Epithelial cell of proximal tubule (primary cell): ENCODE measurements around the gene OXNAD1. TPM values are rescaled to one million over a fixed set of nuclear protein-coding genes. Genes with fewer than 3 reads are reported as not detected.

Experiments
- DNase-seq: peaks from one replicate; pipeline ENCODE4 v3.0.0-alpha.2; 2011; ENCODE audit warnings: low read depth
- H3K4me3 ChIP-seq: 2 replicates; pipeline ENCODE4 v1.5.1; 2011; ENCODE audit warnings: low read depth, mild to moderate bottlenecking, low read length
- CTCF ChIP-seq: conservative IDR thresholded peaks from 2 replicates; pipeline ENCODE4 v1.5.1; 2012; ENCODE audit warnings: low read depth, mild to moderate bottlenecking, low read length
- total RNA-seq: library from RNA; depleted of rRNA; stranded (reverse); fragments of >200 nt; gene quantifications from 2 replicates; pipeline ENCODE4 v1.2.3, GENCODE V29; 2015

The OXNAD1 gene
- total RNA-seq, 1 donor from 2014 or later = 14.2 TPM

- no peak overlapping the region for H3K4me3 ChIP-seq
- no peak for TF ChIP-seq CTCF
- DNase-seq = no peak
These were observed 7.7 kb upstream of the OXNAD1 start for GRCh38 chr3:16257309-16257708.

DNA sequence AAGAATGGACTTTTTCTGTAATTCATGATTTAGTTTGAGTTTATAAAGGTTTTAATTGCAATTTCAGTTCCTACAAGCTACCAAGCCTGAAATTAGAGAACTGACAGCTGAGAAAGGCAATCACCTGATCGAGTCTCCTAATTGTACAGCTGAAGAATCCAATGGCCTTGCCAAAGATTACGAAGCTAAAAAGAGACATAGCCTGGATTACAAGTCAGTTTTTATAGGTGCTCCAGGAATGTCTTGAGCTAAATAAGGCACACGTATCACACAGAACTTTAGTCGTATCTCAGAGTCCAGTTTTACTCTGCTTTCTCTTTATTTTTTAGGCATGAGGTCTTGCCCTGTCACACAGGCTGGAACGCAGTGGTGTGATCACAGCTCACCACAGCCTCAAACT lies 6.8 kb upstream of the OXNAD1 start:
- DNase-seq = no peak
- TF ChIP-seq CTCF = no peak

GRCh38 chr3:16258866-16259265 lies 6.1 kb upstream of the OXNAD1 start:
- TF ChIP-seq CTCF = no peak
- no peak overlapping the region for H3K4me3 ChIP-seq
- DNase-seq = no peak

More for the DNA sequence above, 6.8 kb upstream of the OXNAD1 start:
- H3K4me3 ChIP-seq = no peak overlapping the region

DNA sequence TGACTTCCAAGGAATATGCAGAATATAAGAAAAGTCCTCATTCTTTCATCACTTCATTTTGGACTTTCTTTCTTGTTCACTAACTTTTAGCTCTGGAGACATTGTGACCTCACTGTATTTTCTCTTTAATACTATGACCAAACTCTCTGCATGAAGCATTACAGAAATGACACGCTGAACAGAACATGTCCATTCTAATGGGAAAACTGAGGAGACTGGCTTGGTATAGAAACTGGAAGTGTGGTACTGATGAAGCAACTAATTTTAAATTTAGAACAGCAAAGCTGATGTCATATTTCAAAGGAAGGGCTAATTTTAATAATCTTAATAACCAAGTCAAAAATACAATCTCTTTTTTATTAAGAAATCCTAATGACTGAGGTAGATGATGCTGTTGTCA lies 5.0 kb upstream of the OXNAD1 start:
- DNase-seq = no peak
- H3K4me3 ChIP-seq = no peak overlapping the region
- no peak for TF ChIP-seq CTCF

GRCh38 chr3:16262174-16262573 lies 2.8 kb upstream of the OXNAD1 start:
- no peak for TF ChIP-seq CTCF
- H3K4me3 ChIP-seq = no peak overlapping the region
- no peak for DNase-seq

GRCh38 chr3:16264174-16264707 lies 771 bp upstream of the OXNAD1 start:
- no peak for DNase-seq
- peak overlapping the region; percentile 96 for H3K4me3 ChIP-seq
- TF ChIP-seq CTCF = no peak

- TF ChIP-seq CTCF = no peak
- DNase-seq = no peak
- peak overlapping the region; percentile 96 for H3K4me3 ChIP-seq
These were observed 409 bp downstream of the OXNAD1 start for GRCh38 chr3:16265455-16265786.
